NOMO-1 (cell line): ENCODE results near the gene KCNH1.

Experiments
- DNase-seq, 2 experiments: peaks; one replicate each; lab custom pipeline; 2025; ENCODE audit not compliant: unreplicated experiment in 2 of 2; lab: John Stamatoyannopoulos, UW

Gene KCNH1

GRCh38 chr1:210920716-210921694 is 212.9 kb downstream of the KCNH1 start:
- no peak for DNase-seq

DNA sequence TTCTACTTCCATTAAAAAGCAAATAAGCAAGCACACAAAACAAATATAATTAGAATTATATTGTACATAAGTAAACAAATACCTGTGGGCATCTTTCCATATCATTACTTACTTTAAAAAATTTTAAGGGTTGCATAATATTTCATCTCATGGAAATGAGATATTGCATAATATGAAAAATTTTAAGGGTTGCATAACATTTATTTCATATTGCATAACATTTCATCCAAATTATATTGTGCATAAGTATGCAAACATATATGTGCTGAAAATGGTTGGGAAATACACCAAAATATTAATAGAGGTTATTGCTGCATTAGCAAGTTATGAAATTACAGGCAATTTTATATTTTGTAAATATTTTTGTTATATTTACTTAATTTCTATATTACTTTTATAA is 213.7 kb downstream of the KCNH1 start:
- DNase-seq, result no peak

DNA sequence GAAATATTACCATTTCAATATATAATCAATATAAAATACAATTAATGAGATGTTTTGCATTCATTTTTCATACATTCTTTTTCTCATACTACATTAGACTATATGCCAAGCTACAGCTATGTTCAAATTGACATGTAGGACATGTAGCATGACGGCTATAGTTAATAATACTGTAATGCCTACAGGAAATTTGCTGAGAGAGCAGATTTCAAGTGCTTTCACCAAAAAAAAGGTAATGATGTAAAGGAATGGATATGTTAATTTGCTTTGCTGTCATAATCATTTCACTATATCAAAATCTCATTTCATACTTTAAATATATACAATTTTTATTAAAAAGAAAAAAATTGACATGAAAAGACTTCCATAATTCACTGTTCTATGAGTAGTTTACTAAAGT is 215.1 kb downstream of the KCNH1 start:
- no peak for DNase-seq

GRCh38 chr1:210917560-210918169 is 216.3 kb downstream of the KCNH1 start:
- no peak for DNase-seq

DNA sequence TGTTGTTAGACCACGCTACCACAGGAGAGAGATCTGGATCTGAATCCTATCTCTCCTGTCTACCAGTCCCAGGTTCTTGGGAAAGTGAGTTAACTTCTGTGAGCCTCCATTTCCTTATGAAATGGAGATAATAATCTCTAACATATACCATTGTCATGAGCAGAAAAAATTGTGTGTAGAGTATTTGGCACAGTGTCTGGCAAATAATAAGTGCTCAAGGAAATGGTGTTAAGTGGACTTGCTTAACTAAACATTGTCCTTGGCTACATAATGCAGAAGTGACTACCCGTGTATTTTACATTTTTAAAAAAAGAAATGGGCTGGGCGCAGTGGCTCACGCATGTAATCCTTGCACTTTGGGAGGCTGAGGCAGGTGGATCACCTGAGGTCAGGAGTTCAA is 217.4 kb downstream of the KCNH1 start:
- no peak for DNase-seq

GRCh38 chr1:210915890-210916507 is 217.9 kb downstream of the KCNH1 start:
- DNase-seq, result no peak

DNA sequence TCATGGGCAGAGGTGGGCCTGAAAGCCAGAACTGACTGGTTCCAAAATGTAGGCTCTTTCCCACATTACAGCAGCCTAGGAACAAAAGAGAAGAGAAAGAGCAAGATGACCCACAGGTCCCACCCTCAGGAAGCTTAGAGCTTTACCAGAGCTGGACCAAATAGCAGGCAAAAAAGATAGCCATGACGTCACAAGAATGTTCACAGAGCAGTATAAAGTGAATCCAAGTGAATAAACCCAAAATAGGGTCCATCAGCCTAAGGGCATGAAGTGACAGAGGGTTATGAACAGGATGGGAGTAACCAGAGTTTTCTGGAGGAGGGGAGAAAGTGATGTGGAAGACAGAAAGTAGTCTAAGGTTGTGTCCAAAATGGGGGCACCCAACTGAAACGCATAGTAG is 221.2 kb downstream of the KCNH1 start:
- no peak for DNase-seq

DNA sequence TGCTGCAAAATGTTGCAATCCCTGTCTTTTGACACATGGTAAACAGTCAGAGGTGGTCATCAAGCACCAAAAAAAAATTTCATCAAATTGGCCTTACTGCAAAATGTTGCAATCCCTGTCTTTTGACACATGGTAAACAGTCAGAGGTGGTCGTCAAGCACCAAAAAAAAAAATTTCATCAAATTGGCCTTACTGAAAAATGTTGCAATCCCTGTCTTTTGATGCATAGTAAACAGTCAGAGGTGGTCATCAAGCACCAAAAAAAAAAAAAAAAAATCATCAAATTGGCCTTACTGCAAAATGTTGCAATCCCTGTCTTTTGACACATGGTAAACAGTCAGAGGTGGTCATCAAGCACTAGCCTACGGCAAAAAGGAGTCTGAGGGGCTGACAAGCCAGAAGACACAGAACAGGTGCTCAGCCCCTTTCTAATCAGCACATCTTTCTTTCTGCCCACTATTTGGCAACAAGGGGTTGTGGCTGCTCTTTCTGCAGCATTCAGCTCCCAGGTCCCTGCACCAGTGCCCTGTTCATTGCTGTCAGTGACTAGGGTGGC is 223.8 kb downstream of the KCNH1 start:
- DNase-seq, result no peak

- DNase-seq, result no peak
These were observed 225.2 kb downstream of the KCNH1 start for GRCh38 chr1:210908791-210909190.

DNA sequence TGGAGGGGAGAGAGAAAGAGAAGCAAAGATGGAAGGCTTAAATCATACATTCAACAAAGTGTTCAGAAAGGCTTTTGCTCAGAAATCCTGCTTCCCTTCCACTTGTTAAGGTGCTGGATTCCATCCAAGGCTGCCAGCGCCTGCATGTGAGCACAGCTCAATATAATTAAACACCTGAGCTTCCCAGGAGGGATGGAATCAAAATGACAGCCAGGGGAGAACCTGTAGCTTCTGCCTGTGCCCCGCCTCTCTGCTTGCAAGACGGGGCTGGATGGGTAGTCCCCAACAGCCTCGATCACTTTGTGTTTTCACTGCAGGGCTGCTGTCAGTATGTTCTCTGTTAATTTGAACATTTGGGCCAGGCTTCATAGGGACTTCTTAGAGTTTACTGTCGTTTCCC is 225.7 kb downstream of the KCNH1 start:
- DNase-seq, result no peak

DNA sequence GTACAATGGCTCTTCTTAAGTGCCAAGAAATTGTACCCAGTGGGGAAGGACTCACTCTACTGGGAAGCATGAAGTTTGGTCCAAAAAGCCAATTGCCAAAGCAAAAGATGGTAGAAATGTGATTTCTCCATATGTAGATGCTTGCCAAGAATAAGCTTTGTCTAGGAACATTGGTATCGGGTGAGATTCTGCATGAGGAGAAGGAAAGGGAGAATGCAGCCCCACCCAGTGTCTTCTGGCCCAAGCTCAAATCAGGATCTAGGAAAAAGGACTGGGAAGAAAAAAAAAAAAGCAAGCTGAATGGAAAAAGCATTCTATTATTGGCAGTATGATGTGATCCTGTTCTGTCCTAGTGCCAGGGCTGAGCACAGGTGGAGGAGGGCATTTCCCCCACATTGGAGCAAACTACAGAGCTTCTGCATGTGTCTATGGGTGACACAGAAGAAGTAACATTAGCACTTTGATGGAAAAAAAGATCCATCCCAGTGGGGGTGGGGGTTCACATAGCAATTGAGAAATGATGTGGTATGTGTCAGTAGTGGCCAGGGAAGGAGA is 226.6 kb downstream of the KCNH1 start:
- DNase-seq, result no peak

GRCh38 chr1:210905944-210906453 is 227.9 kb downstream of the KCNH1 start:
- no peak for DNase-seq

DNA sequence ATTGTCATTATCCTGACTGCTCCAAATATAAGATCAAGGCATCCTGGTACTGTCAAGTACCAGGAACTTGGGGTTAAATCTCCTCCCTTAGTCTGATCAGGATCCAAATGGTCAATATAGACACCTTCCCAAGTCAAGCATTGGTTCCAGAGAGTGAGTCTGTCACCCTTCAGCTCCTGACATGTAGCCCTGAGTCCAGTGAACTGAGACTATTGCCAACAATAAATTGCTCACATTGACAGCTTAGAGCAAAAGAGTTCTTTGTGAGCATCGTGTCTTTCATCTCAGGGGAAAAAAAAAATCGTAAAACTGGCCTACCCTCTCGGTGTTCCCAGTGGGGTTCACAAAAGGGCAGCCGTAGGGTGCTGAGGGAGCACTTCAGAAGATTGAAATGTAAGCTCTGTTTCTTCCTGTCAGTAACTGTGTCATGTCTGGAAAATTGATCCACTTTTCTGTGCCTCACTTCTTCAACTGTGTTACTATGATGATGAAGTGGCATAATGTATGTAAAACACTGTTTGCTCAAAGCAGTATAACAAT is 228.5 kb downstream of the KCNH1 start:
- DNase-seq, result no peak

DNA sequence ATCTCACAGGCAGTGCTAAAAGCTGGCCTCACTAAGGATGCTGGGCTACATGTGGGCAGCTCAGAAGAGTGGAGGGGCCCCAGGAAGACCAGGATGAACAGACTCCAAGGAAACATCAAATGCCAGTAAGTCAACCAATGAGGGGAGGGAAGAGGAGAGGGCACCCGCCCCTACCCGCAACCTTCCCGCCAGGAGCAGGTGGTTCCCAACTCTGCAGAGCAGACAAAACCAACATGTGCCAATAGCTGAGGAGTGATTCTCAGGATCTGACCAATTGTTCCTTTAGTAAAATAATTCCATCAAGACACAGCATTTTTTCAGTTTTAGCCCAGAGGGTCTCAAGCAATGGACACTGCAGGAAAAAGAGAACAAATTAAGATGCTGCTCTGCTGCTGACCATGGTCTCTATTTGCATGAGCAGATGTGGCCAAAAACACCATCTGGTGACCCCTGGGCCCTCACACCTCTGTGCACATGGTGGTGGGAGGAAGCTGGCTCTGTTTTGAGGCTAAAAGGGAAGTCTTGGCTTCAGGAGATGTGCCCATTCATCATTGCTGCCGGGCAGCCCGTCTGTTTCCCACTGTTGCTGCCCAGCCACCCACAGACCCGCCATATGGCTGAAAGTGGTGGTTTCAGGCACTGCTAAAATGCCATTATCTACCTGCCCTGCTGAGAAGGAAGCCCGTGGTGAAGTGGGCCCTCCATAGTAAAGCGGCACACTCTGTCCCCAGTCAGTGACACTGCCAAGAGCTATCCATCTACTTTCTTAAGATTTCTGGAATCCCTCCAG is 231.8 kb downstream of the KCNH1 start:
- no peak for DNase-seq

DNA sequence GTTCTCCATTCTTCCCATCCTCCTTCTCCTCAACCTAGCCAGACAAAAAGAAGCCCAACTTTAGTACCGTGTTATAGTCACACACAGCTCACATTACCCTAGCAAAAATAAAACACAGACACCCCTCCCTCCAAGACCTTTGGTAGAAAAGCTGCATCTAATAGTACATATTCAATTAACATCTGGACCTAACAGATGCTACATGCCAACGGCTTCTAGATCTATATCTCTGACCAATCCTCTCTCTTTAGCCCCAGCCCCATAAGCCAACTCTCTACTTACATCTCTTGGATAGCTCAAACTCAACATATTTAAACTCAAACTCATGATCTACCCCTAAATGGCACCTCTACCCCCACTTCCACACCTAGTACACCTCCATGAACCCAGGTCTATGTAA is 233.1 kb downstream of the KCNH1 start:
- no peak for DNase-seq

- DNase-seq, result no peak
These were observed 233.9 kb downstream of the KCNH1 start for GRCh38 chr1:210900079-210900478.

GRCh38 chr1:210899676-210900075 is 234.3 kb downstream of the KCNH1 start:
- no peak for DNase-seq

DNA sequence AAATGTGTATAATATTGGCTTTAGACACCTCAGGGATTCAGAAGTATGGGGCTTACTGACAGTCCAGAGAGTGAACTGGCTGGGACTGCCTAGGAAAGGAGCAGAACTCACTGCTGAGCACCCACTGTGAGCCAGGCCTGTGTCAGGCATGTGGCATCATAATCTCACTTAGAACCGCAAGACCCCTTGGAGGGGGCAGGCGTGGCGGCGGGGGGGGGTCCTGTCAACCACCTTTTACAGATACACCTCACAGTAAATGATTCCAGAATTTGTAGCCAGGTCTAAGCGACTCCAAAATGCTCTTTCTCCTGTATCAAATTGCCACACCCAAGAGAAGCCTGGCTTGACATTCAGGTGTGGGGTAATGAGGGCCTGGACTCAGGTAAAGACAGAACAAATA is 235.5 kb downstream of the KCNH1 start:
- DNase-seq, result no peak

GRCh38 chr1:210883821-210884220 is 250.1 kb downstream of the KCNH1 start:
- DNase-seq, result no peak
